Stimulated activated CD4-positive, alpha-beta T cell treated with anti-CD3 and anti-CD28 coated beads, TNF-alpha, amount 100 ng/mL, for 24 hours (primary cell): ENCODE measurements around the gene NCOA3.

Experiments used
- DNase-seq, 3 experiments: peaks; one replicate each; pipeline ENCODE4 v3.0.0-alpha.2; 2020; ENCODE audit warnings: low read depth in 3 of 3

Gene NCOA3

DNA sequence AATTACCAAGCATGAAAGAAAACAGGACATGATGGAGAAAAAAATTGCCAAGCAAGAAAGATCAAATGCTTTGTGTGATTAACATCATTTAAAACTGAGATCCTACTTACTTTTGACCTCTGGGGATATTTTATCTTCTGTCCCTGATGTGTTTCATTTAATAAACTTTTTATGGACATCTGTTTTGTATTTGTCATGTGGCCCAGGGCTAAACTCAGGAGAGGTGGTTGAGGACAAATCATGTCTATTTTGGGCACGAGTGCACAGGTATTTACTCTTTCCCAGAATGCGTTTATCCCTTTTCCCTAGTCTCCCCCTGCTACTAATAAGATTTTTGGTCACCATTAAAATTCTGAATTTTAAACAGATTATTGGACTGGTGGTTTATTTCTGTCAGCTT, 128.2 kb downstream of the NCOA3 start:
- no peak for DNase-seq

- no peak for DNase-seq
These were observed 129.4 kb downstream of the NCOA3 start for GRCh38 chr20:47631078-47631477.

DNA sequence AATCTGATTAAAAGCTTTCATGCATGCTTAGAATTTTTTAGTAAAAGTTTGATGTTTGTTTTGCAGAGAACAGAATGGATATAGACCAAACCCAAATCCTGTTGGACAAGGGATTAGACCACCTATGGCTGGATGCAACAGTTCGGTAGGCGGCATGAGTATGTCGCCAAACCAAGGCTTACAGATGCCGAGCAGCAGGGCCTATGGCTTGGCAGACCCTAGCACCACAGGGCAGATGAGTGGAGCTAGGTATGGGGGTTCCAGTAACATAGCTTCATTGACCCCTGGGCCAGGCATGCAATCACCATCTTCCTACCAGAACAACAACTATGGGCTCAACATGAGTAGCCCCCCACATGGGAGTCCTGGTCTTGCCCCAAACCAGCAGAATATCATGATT, 133.6 kb downstream of the NCOA3 start:
- no peak for DNase-seq

DNA sequence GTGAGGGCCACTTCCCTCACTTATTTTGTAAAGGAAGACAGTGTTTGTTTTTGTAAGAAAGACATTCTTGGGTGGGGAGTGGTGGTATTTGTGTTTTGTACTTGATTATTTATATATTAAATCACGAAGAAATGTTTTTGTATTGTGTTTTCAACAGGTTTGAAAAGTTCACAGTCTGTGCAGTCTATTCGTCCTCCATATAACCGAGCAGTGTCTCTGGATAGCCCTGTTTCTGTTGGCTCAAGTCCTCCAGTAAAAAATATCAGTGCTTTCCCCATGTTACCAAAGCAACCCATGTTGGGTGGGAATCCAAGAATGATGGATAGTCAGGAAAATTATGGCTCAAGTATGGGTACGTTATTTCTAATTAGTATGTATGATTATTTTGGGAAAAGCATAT, 137.2 kb downstream of the NCOA3 start:
- no peak for DNase-seq

- DNase-seq: no peak
These were observed 140.4 kb downstream of the NCOA3 start for GRCh38 chr20:47642118-47642517.

- no peak for DNase-seq
These were observed 140.9 kb downstream of the NCOA3 start for GRCh38 chr20:47642624-47643023.

DNA sequence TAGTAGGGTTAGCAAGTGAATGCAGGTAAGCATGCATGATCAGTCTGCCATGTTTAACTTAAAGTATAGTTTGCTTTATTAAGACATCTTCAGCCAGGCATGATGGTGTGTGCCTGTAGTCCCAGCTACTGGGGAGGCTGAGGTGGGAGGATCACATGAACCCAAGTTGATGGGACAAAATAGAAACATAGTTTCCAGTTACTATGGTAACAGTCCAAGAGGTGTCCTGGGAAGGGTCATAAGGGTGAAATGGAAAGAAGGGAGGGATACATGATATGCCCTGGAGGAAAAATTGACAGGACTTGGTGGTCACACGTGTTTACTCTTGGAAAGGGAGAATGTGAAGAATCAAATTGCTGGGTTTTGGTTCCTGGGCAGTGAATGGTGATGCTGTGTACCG, 143.9 kb downstream of the NCOA3 start:
- DNase-seq: no peak

GRCh38 chr20:47647994-47648393, 146.3 kb downstream of the NCOA3 start:
- DNase-seq: no peak

DNA sequence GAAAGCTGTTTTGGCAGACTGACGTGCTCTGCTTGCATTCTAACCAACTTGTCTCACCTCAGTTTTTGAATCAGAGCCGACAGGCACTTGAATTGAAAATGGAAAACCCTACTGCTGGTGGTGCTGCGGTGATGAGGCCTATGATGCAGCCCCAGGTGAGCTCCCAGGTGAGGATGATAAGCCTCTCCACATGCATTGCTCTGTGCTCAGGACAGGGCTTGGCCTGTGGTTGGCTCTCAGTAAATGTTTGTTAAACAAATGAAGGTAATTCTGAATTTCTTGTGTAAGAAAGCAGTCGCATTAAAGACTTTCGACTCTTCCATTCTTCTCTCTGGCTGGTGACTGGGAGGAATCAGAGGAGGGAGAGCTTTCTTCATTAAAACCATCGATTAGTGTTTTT, 147.3 kb downstream of the NCOA3 start:
- DNase-seq: no peak

- DNase-seq: no peak
These were observed 150.6 kb downstream of the NCOA3 start for GRCh38 chr20:47652301-47652700.

DNA sequence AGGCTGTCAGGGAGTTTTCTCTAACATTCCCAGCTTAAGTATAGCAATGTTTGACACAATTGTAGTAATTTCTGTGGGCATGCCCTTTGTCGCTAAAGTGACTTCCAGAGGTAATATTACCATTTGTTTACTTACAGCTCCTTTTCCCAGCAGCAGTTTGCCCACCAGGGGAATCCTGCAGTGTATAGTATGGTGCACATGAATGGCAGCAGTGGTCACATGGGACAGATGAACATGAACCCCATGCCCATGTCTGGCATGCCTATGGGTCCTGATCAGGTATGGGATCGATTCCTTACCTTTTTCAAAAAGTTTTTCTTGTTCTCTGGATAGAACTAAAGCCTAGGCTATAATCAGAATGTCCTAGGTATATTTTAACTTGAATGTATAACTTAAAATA, 151.1 kb downstream of the NCOA3 start:
- DNase-seq: no peak

GRCh38 chr20:47653869-47654268, 152.2 kb downstream of the NCOA3 start:
- DNase-seq: no peak

DNA sequence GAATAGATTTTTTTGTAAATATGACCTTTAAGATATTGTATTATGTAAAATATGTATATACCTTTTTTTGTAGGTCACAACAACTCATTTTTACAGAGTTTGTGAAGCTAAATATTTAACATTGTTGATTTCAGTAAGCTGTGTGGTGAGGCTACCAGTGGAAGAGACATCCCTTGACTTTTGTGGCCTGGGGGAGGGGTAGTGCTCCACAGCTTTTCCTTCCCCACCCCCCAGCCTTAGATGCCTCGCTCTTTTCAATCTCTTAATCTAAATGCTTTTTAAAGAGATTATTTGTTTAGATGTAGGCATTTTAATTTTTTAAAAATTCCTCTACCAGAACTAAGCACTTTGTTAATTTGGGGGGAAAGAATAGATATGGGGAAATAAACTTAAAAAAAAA, 152.7 kb downstream of the NCOA3 start:
- no peak for DNase-seq

DNA sequence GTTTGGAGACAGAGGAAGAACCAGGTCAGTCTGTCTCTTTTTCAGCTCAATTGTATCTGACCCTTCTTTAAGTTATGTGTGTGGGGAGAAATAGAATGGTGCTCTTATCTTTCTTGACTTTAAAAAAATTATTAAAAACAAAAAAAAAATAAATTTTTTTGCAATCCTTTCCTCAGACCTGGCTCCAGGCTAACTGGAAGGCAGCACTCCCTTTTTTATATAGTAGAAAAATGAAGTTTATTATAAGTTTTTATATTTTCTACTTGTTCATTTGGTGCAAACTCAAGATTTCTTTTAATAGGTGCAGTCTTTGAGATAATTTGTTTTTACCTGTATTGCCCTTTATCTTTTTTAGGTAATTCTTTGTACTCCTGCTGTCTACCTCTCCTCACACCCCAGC, 153.9 kb downstream of the NCOA3 start:
- DNase-seq: no peak

GRCh38 chr20:47656318-47656717, 154.6 kb downstream of the NCOA3 start:
- no peak for DNase-seq

- no peak for DNase-seq
These were observed 158.4 kb downstream of the NCOA3 start for GRCh38 chr20:47659904-47660601.

- DNase-seq: no peak
These were observed 158.9 kb downstream of the NCOA3 start for GRCh38 chr20:47660602-47660905.

DNA sequence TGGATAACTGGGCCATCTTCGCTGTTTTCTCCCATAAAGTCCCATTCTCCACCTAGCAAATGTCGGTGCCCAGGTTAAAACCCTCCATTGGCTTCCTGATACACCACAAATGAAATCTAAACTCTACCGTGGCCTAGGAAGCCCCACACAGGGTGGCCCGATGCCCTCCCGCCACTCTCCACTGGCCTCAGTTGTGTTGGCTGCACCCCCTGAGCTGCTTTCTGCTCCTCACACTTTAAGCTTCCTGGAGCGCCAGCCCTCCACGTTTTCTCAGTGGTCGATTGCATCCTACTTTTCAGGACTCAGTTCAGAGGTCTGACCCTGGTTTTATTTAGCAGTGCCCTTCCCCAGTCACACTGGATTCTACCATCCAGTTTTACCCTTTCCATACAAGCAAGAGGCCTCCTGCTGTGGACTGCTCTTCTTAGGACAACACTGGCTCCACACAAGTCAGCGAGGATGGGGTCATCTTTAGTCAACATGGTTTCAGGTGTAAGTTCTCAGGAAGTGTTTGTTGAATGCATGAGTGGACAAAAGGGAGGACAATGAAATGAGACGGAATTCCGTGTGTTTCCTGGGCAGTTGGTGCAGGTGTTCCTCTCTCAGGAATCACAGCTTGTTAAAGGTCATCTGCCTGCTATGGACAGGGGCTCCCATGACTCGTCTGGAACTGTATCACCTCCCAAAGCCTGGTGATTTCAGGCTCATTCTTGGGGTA, 159.5 kb downstream of the NCOA3 start:
- no peak for DNase-seq

GRCh38 chr20:47661714-47662113, 160.0 kb downstream of the NCOA3 start:
- no peak for DNase-seq

DNA sequence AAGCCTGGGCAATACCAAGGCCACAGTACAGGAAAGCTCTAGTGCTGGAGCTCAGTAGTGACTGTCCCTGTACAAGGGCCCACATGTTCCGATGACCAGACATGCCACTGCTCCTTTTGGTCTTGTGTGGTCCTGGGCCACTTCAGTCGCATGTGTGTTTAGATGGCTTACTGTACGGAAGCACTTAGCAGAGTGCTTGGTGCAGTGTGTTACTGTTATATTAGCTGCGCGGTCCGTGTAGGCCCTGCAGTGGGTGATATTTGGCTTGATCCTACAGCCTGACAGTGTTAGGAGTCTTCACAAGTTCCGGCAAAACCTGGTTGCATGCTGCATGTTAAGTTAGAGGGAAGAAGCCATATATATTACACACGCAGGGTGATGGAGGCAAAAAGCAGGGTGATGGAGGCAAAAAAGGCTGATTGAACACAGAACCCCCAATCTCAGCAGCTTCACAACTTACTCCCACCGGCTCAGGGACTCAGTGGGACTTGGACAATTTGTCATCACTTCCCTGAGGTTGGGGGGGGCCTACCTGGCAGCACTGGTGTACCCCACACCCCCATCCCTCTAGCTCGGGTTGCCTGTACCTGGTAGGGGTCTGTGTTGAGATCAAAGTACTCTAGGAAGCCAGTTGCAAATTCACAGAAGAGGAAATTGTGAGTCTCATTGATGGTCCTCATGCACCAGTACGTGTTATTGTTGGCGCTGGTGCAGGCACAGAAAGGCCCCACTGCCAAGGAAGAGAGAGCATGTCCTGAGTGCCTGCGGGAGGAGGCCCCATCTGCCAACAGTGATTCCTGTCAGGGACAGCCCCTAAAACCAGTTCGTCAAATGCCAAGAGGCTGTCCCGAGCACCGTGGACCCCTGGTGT, 161.0 kb downstream of the NCOA3 start:
- no peak for DNase-seq

- peak; percentile 42 to 69 (median 53) for DNase-seq
These were observed 161.8 kb downstream of the NCOA3 start for GRCh38 chr20:47663354-47664067.

DNA sequence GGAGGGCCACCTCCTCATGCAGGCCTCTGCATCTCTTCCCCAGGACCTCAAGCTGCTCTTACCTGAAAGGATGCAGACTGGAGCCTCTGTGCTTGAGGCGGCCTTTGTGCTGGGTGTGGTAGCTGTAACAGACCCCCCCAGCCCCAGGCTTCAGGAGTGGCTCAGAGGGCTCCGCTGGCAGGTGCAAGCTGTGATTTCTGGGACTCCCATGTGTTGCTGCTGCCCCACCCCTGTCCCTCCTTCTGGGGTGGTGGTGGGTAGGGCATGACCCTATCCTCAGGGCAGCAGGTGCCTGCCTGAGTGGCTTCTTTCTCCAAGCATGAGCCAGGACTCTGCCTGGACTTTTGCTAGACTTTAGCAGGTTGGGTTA, 162.4 kb downstream of the NCOA3 start:
- DNase-seq: no peak
